ENCODE measurements around the gene GPR15LG. TPM values are rescaled to one million over a fixed set of nuclear protein-coding genes. Genes with fewer than 3 reads are reported as not detected.

Gene GPR15LG
- total RNA-seq, 4 donors from 2014 or later, result 2.0 to 19.3 (median 8.6) TPM

DNA sequence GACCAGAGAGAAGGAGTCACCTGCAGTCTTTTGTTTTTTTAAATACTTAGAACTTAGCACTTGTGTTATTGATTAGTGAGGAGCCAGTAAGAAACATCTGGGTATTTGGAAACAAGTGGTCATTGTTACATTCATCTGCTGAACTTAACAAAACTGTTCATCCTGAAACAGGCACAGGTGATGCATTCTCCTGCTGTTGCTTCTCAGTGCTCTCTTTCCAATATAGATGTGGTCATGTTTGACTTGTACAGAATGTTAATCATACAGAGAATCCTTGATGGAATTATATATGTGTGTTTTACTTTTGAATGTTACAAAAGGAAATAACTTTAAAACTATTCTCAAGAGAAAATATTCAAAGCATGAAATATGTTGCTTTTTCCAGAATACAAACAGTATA, 20.8 kb upstream of the GPR15LG start:
- Histone ChIP-seq H3K36me3 (peaks cover 68% of the 10 kb centered on the region), H3K4me1 (no peaks in the 10 kb centered on the region), H3K27me3 (no peaks in the 10 kb centered on the region), H3K27ac (no peak overlapping the region), H3K9me3 (no peaks in the 10 kb centered on the region), H3K4me3 (no peak overlapping the region)
- TF ChIP-seq EP300 (IDR thresholded peaks at IDR 0.05) (no peak), POLR2A (IDR thresholded peaks at IDR 0.05) (no peak), POLR2AphosphoS5 (IDR thresholded peaks at IDR 0.05) (no peak)
- TF ChIP-seq, protein P1, sequence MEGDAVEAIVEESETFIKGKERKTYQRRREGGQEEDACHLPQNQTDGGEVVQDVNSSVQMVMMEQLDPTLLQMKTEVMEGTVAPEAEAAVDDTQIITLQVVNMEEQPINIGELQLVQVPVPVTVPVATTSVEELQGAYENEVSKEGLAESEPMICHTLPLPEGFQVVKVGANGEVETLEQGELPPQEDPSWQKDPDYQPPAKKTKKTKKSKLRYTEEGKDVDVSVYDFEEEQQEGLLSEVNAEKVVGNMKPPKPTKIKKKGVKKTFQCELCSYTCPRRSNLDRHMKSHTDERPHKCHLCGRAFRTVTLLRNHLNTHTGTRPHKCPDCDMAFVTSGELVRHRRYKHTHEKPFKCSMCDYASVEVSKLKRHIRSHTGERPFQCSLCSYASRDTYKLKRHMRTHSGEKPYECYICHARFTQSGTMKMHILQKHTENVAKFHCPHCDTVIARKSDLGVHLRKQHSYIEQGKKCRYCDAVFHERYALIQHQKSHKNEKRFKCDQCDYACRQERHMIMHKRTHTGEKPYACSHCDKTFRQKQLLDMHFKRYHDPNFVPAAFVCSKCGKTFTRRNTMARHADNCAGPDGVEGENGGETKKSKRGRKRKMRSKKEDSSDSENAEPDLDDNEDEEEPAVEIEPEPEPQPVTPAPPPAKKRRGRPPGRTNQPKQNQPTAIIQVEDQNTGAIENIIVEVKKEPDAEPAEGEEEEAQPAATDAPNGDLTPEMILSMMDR (IDR thresholded peaks at IDR 0.05), result no peak
- no peak for DNase-seq (ENCODE audit: low spot score in 2 of 2)

DNA sequence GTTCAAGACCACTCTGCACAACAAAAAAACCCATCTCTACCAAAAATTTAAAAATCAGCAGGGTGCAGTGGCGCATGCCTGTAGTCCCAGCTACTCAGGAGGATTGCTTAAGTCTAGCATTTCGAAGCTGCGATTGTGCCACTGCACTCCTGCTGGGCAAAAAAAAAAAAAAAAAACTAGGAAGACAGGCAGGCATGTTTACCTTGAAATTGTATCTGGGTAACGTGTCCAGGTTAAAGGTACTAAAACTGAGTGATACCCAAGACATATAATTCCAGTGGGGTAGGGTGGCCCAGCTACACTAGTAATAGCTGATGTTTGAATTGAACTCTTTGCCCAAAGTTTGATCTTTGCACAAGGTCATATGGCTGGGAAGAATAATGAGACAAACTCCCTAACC, 18.1 kb upstream of the GPR15LG start:
- Histone ChIP-seq H3K9me3 (no peaks in the 10 kb centered on the region), H3K27ac (no peak overlapping the region), H3K36me3 (peaks cover 42% of the 10 kb centered on the region), H3K27me3 (no peaks in the 10 kb centered on the region), H3K4me1 (no peaks in the 10 kb centered on the region), H3K4me3 (no peak overlapping the region)
- 94% methylated on average over 4 of the region's 4 CpGs for whole genome bisulfite sequencing
- no peak for DNase-seq (ENCODE audit: low spot score in 2 of 2)
- TF ChIP-seq POLR2AphosphoS5 (IDR thresholded peaks at IDR 0.05) (no peak), EP300 (IDR thresholded peaks at IDR 0.05) (no peak), POLR2A (IDR thresholded peaks at IDR 0.05) (no peak)
- TF ChIP-seq, protein P1 (IDR thresholded peaks at IDR 0.05), result no peak

DNA sequence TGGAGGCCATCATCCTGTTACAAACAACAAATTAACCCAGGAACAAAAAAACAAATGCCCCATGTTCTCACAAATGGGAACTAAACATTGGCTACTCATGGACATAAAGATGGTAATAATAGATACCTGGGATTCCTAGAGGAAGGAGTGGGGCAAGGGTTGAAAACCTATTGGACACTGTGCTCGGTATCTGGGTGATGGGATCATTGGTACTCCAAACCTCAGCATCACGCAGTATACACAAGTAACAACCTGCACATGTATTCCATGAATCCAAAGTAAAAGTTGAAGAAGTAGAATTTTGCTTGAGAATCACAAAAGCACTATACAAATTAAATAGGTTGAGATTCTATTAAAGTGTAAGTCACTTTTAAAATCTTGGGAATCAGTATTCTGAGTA, 17.6 kb upstream of the GPR15LG start:
- no peaks in the 10 kb centered on the region for H3K4me1 ChIP-seq
- WGBS, result 85% methylated on average over 2 of the region's 2 CpGs
- DNase-seq (ENCODE audit: low spot score in 2 of 2), result no peak

DNA sequence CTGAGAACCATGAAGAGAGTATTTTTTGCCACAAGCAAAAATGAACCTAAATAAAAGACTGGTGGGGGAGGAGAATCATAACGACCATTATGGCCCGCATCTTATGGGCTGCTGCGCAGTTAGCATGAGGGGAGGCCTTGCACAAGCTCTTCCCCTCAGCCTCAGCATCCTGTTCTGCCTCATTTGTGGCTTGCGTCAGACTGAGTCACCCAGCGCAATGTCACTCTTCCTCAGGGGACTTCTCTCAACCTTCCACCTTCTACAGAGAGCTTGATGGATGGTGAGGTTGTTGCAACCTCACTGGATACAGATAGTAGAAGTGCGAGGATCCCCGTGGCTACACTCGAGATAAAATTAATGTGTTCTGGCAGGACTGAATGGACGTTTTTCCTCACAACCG, 16.8 kb upstream of the GPR15LG start:
- WGBS, result 69% methylated on average over 10 of the region's 10 CpGs
- Histone ChIP-seq H3K4me3 (no peak overlapping the region), H3K27ac (no peak overlapping the region), H3K9me3 (no peaks in the 10 kb centered on the region), H3K27me3 (no peaks in the 10 kb centered on the region), H3K36me3 (peaks cover 34% of the 10 kb centered on the region), H3K4me1 (no peaks in the 10 kb centered on the region)
- TF ChIP-seq, protein P1 (IDR thresholded peaks at IDR 0.05), result no peak
- no peak for TF ChIP-seq POLR2A (IDR thresholded peaks at IDR 0.05)
- no peak for TF ChIP-seq POLR2AphosphoS5 (IDR thresholded peaks at IDR 0.05)
- TF ChIP-seq EP300 (IDR thresholded peaks at IDR 0.05), result no peak
- DNase-seq (ENCODE audit: low spot score in 2 of 2), result no peak

More for the DNA sequence above, 17.6 kb upstream of the GPR15LG start:
- Histone ChIP-seq H3K27ac (no peak overlapping the region), H3K9me3 (no peaks in the 10 kb centered on the region), H3K27me3 (no peaks in the 10 kb centered on the region), H3K4me3 (no peak overlapping the region), H3K36me3 (peaks cover 37% of the 10 kb centered on the region)
- TF ChIP-seq, protein P1 (IDR thresholded peaks at IDR 0.05), result no peak

DNA sequence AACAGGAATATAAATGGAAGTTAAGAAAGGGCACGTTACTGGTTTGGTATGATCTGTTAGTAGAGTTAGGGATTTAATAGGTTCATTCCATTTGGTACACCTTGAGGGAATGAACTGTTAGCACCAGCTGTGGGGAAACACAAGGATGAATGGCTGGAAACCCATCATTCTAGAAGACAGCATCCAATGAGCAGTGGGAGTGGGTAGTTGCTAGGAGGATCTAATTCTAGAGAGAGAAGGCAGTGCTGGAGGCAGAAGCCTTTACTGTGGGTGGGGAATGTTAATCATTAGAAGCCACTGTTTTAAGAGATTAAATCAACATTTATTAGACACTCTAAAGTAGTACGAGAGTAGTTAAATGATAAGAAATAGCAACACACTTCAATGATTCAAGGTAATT, 15.5 kb upstream of the GPR15LG start:
- no peak overlapping the region for H3K4me3 ChIP-seq
- TF ChIP-seq EP300 (IDR thresholded peaks at IDR 0.05), result no peak
- TF ChIP-seq POLR2AphosphoS5 (IDR thresholded peaks at IDR 0.05), result no peak
- no peak for TF ChIP-seq POLR2A (IDR thresholded peaks at IDR 0.05)
- TF ChIP-seq, protein P1 (IDR thresholded peaks at IDR 0.05), result no peak
- no peaks in the 10 kb centered on the region for H3K27me3 ChIP-seq
- H3K9me3 ChIP-seq, result no peaks in the 10 kb centered on the region
- H3K27ac ChIP-seq, result no peak overlapping the region
- DNase-seq (ENCODE audit: low spot score in 2 of 2), result no peak
- H3K4me1 ChIP-seq, result no peaks in the 10 kb centered on the region
- H3K36me3 ChIP-seq, result peaks cover 21% of the 10 kb centered on the region
- WGBS, result 82% methylated on average over 2 of the region's 2 CpGs

Data from suprapubic skin (tissue), 4 donors.